ENCODE results near the gene PRKCA. TPM values are rescaled to one million over a fixed set of nuclear protein-coding genes. Genes with fewer than 3 reads are reported as not detected.
A peak's percentile ranks its signal among the peaks of the same experiment; 100 is the strongest.
"Not testable (repeated sequence)": the region's sequence is repeated elsewhere in the genome, so short reads cannot be mapped to it uniquely, and the experiment has no call there.

PRKCA gene
- total RNA-seq, 1 donor from 2014 or later: 4.5 TPM

- no peak for ATAC-seq
Measured at GRCh38 chr17:66326476-66327047, 24.1 kb downstream of the PRKCA start.

GRCh38 chr17:66330646-66331037 is 28.2 kb downstream of the PRKCA start:
- ATAC-seq: no peak

DNA sequence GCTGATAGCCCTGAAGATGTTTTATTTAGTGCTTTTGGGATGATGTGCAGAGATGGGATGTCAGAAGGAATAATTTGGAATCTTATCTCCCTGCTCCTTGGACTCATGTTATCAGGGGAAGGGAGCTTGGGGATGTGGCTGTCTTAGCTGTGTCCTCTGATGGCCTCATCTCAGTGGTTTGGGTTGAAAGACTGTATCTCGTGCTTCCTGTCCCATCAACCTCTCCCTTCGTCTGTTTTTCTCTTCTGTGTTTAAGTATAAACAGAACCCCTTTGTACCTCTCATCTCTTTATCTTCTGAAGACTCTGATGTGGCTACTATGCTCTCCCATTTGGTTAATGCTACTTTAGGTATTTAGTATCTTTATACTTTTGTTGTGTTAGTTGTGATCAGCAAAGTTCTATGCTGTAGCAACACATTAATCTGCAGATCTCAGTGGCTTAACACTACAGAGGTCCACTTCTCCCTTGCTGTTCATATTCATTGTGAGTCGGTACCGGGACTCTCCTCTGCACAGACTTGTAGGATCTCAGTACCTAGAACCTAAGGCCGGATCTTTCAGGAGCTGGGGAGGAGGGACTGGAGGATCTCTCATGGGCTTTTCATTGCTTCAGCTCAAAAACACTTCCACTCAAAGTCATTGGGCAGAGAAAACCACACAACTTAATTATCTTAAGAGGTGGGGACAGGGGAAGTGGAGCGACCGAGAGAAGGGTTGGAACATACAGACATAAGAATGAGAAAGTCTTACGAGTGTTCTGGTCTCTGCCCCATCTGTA is 28.8 kb downstream of the PRKCA start:
- ATAC-seq: no peak

GRCh38 chr17:66335797-66336196 is 33.4 kb downstream of the PRKCA start:
- ATAC-seq: no peak

DNA sequence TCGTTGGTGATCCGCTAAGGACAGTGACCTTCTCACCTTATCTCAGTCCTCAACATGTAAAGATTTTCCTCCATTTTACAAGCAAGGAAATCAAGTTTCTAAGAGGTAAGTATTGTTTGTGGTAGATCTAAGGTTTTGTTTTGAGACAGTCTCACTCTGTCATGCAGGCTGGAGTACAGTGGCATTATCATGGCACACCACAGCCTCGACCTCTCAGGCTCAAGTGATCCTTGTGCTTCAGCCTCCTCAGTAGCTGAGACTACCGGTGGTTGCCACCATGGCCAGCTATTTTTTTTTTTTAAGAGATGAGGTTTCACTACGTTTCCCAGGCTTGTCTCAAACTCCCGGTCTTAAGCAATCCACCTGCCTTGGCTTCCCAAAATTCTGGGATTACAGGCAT is 34.9 kb downstream of the PRKCA start:
- no peak for ATAC-seq

DNA sequence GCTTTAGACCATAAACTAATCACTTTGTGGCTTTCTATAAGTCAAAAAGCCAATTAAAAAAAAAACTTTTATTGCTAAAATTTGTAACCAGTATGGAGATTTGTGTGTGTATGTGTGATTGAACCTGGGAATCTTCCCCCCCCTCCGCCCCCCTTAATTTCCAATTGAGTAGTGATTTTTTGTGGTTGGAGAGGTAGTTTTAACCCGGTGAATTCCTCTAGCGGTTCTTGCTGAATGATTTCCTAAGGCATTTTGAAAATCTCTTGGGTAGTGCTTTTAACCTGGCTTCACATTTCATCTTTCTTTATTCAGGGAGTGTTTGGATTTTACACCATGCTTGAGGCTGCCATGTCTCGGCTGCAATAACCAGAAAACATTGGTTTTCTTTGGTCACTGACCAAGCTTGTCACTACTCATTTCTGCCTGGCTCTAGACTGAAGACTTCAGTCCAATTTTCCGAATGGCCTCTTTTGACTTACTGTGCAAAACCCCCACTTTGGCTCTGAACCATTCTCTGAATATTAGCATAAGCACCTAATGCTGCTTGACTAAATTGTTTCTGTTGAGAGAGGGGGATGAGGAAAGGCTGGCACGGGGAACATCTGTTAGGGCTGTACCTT is 35.6 kb downstream of the PRKCA start:
- no peak for ATAC-seq

DNA sequence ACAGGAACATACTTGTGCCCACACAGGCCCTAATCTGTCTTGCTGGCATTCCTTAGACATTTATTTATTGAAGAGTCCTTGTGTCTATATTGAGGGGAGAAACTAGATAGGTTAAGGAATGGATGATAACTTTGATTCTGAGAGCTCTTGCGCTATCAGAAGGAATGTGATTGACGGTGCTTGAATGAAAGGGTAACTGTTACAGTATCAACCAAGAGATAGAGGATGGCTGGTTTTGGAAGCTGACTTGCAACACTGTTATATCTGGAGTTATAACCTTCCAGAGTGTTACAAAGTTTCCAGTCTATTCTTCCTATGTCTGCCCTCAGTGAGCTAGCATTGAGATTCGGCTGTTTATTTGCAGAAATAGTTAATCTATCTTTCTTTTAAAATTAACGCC is 36.5 kb downstream of the PRKCA start:
- ATAC-seq: no peak

DNA sequence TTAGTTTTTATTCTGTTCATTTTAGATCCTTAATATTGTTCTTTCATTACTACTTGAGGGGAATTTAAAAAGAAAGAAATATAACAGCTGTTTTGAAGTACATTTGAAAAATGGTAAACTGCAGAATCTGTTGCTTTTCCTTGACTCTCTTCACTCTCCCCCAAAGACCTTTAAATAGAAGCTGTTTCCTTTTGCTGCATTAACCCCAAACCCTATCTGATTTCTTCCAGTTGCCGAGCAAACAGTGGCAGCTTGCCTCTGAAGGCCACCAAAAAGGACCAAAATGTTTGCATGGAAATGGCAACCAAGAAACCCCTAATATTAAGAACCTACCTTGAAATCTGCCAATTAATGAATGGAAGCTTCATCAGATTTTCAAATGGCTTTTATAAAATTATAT is 37.1 kb downstream of the PRKCA start:
- ATAC-seq: no peak

DNA sequence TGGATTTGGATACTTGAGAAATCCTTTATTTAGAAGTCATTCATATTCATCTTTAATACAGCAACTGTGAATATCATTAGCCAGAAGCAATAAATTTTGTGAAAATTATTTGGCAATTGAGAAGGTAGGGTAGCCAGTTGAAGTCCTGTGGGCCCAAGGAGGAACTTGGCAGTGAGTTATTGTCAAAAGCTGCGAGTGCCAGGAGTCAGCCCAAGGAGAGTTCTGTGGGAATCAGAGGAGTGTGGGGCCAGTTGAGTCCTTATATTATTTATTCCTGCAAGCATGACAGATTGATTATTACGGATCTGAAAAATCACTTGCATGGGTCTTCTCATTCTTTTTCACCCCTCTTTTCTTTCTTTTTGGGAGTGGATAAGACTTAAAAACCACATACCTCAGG is 38.3 kb downstream of the PRKCA start:
- ATAC-seq: no peak

DNA sequence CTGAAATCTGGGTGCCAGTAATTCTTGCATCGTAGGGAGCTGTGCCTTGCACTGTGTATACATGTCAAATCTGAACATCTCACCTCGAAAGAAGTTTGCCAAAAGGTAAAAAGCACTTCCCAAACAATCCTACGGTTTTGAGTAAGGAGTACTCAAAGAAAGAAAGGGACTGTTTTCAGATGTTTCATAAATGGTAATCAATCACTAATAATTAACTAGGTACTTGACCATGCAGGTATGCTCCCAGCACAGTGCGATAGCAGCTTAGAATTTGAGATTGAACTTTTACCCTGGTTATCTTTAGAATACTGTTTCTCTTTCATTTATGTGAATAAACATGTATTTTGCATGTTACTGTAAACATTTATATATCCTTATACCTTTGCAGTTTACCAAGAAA is 39.0 kb downstream of the PRKCA start:
- no peak for ATAC-seq

DNA sequence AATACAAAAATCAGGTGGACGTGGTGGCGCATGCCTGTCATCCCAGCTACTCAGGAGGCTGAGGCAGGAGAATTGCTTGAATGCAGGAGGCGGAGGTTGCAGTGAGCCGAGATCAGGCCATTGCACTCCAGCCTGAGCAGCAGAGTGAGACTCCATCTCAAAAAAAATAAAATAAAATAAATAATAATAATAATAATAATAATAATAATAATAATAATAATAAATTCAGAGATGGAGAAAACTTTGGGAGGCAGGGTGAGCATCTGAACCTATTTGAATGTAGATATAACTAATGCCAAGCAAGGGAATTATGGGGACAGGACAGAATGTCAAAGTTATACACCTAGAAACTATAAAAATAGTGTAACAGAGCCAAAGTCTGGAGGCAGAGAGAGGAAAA is 39.9 kb downstream of the PRKCA start:
- ATAC-seq: not testable (repeated sequence)

GRCh38 chr17:66343531-66344078 is 41.2 kb downstream of the PRKCA start:
- ATAC-seq: no peak

GRCh38 chr17:66344473-66344872 is 42.1 kb downstream of the PRKCA start:
- no peak for ATAC-seq

DNA sequence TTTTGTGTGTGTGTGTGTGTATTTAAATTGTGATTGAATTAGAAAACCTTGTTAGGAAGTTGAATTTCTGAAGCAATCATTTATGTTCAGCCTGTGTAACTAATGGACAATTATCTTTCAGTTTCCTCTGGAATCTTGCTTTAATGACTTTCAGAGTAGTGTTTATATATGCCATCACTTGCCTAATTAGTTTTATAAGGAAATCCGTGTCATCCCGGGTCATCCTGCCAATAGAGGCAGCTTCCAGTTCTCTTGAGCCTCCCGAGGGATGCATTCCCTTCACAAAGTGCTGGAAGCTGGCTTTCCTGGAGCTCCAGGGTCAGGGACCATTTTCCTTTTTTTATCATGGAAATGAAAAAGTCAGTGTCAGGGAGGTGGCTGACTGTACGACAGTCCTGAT is 42.9 kb downstream of the PRKCA start:
- ATAC-seq: no peak

GRCh38 chr17:66345949-66346638 is 43.7 kb downstream of the PRKCA start:
- ATAC-seq: not testable (repeated sequence)

DNA sequence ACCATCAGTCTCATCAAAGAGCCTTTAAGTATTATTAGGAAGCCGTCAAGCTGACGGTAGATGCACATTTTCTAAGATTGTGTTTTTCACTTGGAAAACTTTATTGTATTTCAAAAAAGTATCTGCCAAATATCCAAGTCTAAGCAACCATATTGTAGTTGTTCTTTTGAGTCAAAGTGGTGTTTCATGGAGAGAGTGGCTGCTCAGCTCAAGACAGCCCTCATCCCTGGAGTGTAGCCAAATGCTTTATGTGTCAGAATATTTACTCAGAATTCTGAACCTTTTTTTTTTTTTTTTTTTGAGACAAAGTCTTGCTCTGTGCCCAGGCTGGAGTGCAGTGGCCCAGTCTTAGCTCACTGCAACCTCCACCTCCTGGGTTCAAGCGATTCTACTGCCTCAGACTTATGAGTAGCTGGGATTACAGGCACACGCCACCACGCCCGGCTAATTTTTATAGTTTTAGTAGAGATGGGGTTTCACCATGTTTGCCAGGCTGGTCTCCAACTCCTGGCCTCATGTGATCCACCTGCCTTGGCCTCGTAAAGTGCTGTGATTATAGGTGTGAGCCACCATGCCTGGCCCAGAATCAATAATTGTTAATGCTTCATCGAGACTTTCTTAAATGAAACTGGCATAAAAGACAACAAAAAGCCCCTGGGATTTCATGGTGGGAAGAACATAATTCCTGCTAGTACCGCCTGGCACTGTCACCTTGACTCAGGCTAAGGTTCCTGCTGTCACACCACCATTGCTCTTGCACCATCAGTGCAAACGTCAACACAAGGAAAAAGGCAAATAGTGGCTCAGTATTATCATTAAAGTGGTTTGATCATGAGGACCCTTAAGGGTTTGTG is 45.5 kb downstream of the PRKCA start:
- ATAC-seq: no peak

DNA sequence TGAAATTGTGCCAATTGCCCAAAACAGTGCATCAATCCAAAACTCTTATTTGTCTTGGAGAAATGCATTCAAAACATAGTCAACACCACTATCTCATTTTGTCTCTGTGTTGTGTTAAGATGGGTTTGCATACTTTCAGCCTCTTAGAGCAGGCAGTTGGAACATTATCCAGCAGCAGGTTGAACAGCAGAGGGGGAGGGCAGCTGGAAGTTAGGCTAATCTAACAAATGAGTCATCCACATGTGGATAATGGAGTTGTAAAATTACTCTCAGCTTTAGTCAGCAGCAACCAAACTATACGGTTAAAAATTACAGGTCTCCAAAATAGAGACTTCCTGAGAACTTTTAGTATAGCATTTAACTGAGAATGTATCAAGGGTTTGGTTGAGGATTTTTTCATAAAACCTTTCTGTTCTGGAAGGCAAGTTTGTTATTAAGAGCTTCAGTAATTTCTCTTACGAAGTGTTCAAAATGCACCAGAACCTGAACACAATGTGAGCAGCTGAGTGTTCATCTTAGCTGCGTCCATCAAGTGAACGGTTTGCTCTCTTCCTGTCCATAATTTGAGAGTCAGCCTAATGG is 46.3 kb downstream of the PRKCA start:
- ATAC-seq: peak; percentile 70

DNA sequence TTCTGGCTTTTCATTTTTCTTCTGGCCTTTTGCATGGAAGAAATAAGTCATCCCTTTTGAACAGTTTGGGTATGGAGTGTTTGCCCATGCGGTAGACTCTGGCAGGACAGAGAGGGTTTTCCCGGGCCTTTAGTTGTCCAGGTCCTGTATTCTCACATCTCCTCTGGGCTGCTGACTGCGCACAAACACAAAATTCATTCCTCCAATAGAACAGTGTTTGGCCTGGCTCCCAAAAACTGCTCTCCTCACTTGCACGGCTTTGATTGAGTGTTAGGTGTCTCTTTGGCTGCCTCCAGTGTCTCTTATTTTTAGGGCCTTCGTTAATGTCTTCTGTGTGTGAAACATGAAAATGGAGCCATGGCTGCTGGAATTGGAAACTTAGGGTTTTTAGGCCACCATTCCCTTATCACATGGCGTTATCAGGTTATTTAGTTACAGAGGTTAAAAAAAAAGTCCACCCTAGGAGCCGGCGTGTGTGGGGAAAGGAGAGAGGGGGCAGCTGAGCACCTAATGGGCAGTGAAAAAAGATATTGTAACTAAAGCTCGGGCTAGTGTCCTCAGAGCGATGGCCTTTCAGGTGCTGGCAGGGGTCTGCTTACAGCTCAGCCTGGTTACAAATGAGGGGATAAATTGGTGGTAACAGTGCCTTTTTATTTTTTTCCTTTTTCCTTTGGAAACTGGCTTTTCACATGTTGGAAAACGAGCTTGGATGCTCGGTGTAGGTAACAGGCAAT is 47.3 kb downstream of the PRKCA start:
- ATAC-seq: no peak

GRCh38 chr17:66350576-66350975 is 48.2 kb downstream of the PRKCA start:
- ATAC-seq: not testable (repeated sequence)

DNA sequence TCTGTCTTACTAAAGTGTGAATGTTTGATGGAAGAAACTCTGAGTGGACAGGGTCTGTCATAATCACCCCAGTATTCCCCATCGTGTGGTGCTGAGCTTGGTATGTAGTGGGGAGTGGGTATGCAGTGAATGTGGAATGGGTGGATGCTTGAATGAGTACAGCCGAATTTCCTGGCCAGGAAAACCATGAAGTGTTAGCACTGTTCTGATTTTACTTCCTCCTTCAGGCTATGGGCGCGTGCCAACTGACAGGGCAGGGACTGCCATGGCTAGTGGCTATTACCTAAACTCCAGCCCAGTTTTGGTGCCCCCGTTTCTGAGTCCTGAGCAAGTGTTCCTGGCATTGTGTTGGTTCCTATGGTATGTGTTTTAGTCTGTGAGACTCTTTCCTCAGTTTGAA is 48.6 kb downstream of the PRKCA start:
- ATAC-seq: peak; percentile 48

GRCh38 chr17:66351701-66352100 is 49.3 kb downstream of the PRKCA start:
- no peak for ATAC-seq
